NCI-H82 treated with DMSO at 0.1 percent for 48 hours (cell line): Measurements from ENCODE around the gene BCL2.

ENCODE experiments used
- DNase-seq: peaks from one replicate; lab custom pipeline; 2025; ENCODE audit not compliant: unreplicated experiment; lab: John Stamatoyannopoulos, UW

Gene BCL2

DNA sequence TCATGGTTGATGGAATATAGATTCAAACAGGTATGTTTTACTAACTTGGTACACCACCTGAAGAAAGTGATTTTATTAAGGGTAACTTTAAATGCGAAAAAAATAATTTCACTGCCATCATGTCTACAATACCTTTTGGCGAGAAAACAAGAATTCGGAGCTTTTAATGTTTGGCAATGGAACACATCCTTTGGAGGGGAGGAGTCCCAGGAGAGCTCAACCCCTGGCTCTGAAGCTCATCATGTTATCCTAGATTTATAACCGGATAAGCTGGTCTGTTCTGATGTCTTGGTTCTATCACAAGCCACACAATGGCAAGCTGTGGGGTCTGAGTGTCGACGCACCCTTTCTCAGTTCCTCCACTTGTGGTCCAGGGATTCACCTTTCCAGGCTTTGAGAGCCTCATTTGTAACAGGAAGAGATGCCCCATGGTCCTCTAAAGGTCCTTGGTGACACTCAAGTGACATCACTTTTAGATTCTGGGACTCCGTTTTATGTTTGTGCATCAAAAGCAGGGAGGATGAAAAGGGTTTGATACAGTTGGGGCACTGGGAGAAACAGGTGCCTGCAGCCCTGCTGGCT, 172.7 kb downstream of the BCL2 start:
- no peak for DNase-seq

DNA sequence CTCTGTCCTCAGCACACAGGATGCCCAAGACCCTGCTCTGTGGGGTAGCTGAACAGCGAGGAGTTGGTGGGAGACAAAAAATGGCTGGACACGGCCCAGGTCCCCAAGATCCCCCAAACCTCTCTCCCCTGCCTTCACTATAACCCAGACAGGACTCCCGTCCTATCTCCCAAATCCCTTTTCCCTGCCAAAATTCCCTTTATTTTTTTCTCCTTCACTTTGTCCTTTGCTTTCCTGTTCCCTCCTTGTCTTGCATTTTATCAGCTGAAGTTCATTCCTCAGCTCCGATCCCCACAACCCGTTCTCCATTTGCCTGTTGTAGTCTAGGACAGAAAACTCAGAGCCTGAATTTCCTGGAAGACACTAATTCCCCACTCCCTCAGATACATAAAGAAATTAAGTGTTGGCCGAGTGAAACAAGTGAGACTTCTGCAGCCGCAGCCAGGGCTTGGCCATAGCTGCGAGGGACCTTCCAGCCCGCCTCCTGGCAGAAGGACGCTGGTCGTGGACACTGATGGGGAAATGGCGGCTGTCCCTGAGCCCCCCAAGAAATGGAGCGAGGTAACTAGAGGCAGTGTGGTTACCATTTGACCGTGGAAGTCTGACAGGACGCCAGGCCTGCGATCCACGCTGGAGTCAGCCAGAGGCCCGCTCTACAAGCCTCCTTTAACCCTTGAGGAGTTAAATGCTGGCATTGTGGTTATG, 173.6 kb downstream of the BCL2 start:
- no peak for DNase-seq

DNA sequence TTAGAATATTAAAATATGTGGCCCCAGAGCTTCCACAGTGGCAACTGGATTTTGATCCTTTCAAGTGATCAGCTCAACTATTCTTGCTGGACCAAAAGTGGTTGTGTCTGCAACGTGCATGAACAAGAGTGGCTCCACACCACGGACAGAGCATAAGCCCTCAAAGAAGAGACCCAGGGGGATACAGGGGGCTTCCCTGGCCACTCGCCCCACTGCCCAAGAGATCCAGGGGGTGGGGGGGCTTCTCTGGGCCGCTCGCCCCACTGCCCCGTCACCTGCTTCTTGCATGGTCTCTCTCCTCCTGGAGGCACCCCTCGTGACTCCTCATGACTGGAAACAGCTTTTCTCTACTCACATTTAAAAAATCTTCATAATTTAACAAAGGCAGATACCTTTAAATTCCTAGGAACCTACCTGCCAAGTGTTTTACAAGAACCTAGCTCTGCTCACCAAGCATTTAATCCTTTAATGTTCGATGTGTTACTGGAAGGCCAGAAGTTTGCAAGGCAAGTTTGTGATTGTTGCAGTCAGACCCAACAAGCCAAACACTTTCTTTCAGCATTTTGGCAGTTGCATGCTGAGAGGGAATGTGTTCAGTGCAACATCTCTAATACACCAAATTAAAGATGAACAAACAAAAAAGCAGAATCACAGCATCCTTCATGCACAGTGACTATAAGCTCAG, 174.3 kb downstream of the BCL2 start:
- DNase-seq, result no peak

DNA sequence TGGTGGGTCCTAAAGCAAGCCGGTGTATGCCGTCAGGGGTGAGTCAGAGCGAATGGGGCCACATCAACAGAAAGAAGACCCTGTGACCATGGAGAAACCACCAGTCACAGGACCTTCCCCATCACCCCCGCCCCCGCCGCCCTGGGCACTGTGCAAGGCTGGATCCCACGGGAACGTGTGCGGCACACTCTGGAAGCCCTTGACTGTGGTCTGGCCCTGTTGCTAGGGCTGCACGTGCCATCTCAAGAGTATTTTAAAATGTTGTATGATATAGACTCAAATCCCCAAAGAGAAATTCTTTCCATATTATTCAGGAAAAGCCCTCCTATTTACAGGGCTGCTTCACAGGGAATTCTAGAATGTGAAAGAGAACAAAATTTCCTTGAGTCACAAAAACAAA, 174.8 kb downstream of the BCL2 start:
- DNase-seq, result no peak

DNA sequence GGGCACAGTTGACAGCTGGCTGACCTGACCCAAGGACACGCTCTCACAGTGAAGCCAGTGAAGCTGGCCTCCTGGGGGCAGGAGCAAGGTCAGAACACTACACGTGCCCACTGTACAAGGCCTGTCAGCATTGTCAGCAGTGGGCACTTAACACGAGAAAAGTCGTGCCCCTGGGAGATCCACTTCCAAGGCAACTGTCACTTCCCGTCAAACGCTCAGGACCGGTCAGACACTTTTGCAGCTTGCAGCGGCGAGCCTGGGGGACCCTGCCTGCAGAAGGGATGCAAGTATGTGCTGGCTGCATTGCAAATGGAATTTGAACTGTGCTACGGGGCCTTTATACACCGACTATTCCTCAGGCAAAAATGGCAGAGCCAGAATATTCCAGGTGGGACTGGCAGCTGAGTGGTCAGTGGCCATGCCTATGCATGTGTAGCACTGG, 176.2 kb downstream of the BCL2 start:
- DNase-seq, result no peak

DNA sequence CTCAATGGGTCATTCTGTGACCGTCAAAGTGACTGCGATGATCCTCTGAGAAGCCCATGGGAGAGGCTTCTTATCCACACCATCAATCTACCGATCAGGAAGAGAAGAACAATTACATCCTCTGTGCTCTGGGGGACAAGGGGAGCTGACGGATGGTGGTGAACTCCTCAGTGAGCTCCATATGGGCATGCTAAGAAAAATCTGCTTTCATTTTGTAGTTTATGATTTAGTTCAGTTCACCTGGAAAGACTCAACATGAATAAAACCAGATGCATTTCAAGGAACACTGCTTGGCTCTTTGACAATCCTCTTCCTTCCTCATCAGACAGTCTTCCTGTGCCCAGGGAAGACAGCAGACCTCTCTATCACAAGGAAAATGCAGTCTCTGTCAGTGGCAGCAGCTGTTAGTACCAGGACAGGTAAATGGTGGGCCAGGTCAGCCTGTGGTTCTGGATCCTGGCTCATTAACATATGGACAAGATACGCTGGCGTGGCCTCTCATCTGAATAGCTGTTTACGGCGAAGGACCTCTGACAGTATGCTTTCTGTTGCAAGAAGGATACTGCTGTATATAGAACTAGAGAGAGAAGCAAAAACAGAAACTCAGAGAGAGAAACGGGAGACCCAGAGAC, 176.9 kb downstream of the BCL2 start:
- DNase-seq, result no peak

DNA sequence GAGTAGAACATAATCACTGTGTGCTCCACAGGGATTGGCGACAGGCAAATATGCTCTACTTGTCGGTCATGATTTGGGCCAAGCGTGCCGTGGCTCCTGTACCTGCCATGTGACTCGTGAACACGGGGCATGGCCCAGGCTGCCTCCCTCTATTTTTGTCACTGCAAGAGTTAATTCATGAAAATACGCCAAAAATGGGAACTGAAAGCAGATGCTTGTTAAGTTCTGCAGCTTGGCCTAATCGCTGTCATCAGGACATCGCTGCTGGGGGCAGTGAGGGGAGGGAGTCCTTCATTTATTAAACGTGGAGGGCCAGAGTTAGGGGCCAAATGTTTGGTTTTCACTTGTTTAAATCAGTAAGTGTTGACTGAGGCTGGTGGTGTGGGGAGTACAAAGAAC, 177.8 kb downstream of the BCL2 start:
- no peak for DNase-seq

DNA sequence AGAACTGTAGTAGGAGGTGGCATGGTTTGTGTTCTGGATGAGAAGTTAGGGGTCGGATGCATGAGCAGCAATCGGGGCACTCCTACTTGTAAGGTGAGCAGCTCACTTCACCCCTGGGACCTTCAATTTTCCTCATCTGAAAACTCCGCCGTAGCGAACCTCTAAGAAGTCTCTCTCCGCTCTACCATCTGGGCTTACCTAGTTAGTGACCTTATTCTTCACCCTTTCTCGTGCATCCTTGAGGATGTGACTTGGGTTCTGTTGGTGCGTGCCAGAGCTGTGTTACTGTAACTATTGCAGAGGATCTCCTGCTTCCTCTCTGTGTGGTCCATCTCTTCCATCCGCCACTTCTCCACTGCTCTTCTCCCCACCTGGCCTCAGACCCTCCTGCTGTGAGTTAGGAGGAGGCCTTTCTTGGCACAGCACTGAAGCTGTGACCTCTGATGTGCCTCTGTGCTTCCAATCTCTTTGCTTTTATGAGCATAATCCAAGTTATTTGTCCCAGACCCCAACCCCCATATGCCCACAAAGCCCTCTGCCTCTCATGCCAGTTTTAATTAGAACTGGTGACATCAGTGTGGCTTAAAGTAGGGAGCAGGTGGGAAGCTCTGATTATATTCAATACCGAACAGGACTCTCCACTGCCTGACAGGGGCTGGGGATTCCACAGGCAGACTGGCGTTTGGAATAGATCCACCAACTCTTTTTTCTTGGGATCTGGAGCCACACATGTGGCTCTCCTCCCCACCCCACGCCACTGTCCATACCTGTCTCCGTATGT, 178.4 kb downstream of the BCL2 start:
- no peak for DNase-seq

DNA sequence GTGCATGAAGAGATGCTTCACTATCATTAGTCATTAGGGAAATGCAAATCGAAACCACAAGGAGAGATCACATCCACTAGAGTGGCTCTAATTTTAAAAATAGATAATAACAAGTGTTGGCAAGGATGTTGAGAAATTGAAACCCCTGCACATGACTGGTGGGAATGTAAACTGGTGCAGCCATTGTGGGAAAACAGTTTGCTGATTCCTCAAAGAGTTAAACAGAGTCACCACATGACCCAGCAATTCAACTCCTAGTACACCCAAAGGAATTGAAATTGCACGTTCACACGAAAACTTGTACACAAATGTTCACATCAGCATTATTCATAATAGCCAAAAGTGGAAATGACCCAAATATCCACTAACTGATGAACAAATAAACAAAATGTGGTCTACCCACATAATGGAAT, 179.5 kb downstream of the BCL2 start:
- DNase-seq, result no peak

DNA sequence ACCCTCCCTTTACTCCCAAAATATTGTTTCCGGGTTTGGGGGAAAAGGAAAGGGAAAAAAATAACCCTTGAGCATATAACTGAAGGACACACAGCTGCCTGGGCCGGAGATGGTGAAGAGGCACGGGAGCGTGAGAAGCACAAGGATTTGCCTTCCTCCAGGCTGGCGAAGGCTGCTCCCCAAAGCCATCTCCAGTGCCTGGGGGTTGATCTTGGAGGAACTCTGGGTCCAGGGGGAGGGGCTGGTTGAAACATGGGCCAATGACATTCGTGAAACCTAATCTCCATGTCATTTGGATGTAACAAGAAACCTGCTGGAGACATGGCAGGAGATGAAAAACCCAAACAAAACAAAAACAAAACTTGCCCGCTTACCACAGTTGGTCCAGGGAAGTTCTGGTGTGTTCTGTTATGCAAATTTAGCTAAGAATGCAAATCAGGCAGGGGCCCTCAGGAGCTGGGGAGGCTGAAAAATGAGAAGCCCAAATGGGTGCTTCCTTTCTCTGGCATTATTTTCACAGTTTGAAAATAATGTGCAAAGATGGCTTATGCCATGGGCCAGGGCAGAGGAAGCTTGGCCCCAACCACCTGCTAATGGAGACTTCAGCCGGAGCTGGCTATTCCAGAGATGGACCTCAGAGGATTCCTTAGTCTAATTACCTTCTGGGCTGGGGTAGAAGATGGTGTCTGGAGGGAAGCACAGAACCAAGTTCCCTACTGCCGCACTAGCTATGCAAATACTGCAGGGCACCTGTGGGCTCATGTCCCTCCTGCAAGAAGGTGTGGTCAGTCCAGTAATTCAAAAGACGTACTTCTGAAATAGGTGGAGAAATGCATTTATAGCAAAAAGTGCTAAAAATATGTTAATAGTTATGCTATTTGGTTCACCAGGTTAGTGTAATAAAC, 180.9 kb downstream of the BCL2 start:
- no peak for DNase-seq

DNA sequence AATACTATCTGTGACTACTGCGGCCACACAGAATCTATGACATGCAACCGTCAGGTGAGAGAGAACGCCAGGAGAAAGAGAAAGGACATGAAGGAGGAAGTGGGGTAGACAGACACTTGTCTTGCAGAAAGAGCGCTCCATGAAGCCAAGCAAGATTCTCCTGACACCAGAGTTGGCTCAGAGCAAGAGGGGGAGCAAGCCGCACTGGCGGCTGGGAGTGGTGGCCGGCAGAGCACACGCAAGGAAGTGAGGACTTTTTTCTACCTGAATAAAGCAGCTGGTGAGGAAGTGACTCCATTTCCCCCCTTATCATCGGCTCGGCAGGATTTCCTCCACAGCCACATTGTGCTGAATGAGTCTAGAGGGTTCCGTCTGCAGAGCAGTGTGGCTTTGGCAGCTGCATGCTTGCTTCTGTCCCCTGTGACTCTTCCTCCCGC, 181.6 kb downstream of the BCL2 start:
- no peak for DNase-seq

DNA sequence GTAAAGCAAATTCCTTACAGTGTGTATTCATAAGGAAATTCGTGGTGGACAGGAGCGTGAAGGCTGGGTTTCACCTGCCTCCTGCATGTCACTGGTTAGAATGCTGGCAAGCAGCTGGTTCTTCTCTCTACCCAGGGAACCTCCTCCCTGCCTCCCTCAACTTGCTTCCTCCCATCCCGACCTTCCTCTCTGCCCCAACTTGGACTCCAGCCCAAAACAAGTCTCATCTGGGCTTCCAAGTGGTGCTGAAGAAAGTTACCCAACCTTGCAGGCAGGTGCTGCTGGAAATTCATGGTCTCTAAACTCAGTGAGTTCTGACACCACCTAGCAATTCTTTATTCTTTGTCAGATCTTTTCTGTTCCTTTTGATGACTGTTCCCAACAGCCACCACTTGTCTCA, 184.5 kb downstream of the BCL2 start:
- DNase-seq, result no peak

DNA sequence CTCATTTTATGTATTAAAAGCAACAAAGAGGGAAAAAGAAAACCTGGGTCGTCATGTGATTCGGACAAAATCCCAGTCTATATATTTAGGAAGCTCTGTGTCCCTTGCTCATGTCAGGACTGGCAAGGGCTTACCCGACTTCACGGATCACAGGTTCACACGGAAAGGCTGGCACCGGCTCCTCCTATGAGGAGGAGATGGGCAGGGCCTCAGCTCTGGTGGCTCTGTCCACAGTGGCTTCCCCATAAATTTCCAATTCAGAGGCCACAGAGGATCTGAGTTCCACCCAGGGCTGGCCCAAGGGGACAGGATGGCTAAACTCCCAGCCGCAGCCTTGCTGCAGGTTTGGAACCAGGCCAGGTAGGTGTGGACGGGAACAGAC, 186.8 kb downstream of the BCL2 start:
- no peak for DNase-seq

DNA sequence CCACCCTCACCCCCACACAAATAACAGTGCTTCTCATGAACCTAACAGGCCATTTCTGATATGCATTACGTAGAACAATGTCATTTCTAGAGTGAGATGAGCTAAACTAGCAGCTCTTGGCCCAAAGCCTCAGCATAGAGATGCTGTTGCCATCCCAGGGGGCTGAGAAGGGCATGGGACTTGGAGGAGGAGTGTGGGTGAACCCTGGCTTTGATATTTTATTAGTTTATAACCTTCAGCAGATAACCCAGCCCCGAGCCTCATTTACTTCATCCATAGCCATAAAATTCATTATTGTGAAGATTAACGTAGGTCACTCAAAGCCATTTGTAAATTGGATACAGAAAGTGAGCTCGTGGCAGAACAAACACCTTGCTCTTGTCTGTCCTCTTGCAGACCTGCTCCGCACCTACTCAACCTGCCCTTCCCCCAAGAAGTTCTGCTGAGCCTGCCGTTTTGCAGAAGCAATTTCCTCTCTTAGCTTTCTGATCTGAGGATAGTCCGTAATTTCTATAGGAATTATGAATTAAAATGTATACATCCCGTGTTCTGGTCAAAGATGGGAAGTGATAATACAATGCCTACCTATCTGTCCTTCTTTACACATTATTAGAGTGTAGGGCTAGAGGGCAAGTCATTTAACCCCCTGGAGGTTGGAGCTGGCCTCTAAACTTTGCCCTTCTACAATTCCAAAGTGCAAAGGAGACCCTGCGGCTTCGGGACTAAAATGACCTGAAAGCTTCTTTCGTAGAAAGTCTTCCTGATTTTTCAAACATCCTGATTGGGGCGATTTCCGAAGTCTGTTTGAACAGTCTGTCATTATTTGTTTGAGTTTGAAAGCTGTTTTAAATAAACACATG, 187.4 kb downstream of the BCL2 start:
- DNase-seq, result no peak

DNA sequence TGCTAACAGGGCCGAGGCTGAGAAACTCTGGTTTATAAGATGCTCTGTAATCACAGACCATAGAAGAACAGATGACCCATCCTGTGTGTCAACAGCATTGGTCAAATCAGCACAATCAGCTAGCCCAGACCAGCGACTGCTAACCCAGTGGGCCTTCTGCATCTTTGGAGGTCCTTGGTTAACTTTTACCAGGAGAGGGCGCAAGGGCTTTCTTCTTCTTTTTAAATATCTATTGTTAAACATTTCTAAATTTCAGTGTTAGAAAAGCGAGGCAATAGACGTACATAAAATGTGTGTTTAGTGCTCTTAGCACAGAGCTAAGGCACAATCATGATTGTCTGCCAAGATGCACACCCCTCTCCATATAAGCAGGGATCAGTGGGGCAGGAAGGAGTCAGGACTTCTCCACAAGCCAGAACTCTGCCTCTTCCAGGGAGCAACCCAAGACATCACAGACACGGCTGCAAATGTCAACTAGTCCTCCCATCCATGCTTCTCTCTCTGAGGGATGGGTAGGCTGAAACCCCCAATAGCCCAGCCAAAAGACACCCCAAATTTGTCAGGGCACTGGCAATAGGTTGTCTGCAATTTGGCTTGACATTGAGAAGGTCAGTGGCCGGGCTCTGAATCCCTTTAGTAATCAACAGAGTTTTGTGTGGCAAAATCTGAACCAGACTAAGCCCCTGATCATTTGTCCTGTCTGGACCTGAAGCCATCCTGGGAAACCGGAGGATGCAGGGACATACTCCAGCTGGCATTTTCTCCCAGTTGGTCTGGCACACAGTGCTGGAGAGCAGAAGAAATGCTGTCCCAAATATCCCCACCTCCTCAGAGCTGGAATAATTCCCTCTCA, 188.2 kb downstream of the BCL2 start:
- no peak for DNase-seq

DNA sequence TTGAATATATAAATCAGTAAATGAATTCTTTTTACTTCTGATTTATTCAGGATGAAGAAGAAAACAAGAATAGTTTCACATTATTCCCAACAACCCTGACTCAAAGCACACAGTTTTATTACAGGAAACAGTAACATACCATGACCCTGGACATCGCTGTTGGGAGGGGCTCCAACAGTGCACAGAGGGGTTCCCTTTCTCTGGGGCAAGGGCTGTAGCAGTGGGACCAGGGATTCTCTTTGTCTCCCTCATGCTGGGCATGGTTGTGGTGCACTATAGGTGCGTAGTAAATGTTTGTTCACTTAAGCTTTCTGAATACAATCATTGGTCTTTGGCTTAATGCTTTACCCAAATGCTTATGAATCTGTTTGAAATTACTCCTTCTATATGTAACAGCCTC, 189.4 kb downstream of the BCL2 start:
- no peak for DNase-seq

DNA sequence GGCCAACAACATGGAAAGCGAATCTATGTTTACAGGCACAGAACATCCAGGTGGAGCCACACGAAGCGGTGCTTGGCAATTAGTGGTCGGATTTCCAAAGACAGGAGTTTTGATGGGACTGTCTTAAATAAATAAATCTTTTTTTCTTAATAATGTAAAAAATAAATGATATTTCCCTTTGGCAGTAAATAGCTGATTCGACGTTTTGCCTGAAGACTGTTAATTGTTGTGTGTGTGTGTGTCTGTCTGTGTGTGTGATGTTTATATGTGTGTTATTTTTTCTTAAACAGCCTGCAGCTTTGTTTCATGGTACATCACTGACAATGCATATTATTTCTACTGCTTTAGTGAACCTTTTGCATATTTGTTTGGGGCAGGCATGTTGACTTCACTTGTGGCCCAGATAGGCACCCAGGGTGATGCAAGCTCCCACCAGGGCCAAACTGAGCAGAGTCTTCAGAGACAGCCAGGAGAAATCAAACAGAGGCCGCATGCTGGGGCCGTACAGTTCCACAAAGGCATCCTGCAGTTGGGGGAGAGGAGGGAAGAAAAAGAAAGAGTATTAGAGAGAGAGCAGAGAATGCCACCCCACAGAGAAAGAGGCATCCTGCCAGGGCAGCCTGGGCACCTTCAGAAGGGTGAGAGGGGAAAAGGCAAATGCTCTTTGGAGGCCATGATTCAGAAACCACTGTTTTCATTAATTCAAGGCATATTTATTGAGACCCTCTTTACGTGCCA, 191.2 kb downstream of the BCL2 start:
- DNase-seq, result no peak
